H9 (cell line): ENCODE results near the gene CGB8. TPM values are rescaled to one million over a fixed set of nuclear protein-coding genes. Genes with fewer than 3 reads are reported as not detected.

Experiments used
- DNase-seq: peaks from one replicate; pipeline ENCODE4 v3.0.0-alpha.2; 2017
- H2AFZ ChIP-seq: one replicate; pipeline ENCODE4 v1.6.1; 2013; ENCODE audit warnings: mild to moderate bottlenecking, low read length, control low read depth, moderate library complexity
- H2AK5ac ChIP-seq: 2 replicates; pipeline ENCODE4 v1.6.1; 2013; ENCODE audit warnings: low read length, control low read depth, mixed read lengths; ENCODE audit not compliant: insufficient read length
- H2BK120ac ChIP-seq: one replicate; pipeline ENCODE4 v1.6.1; 2013; ENCODE audit warnings: low read depth, mild to moderate bottlenecking, low read length, control low read depth, inconsistent platforms; ENCODE audit not compliant: poor library complexity, severe bottlenecking
- H2BK12ac ChIP-seq: 2 replicates; pipeline ENCODE4 v1.6.1; 2013; ENCODE audit warnings: low read length, control low read depth, mixed read lengths, low read depth; ENCODE audit not compliant: insufficient read length
- H2BK15ac ChIP-seq: 2 replicates; pipeline ENCODE4 v1.6.1; 2013; ENCODE audit warnings: low read depth, low read length, control low read depth
- H2BK20ac ChIP-seq: one replicate; pipeline ENCODE4 v1.6.1; 2013; ENCODE audit warnings: low read depth, mild to moderate bottlenecking, low read length, control low read depth, inconsistent platforms; ENCODE audit not compliant: poor library complexity, severe bottlenecking
- H2BK5ac ChIP-seq: 2 replicates; pipeline ENCODE4 v1.6.1; 2013; ENCODE audit warnings: low read length, control low read depth, mixed read lengths; ENCODE audit not compliant: insufficient read length
- H3K14ac ChIP-seq: 2 replicates; pipeline ENCODE4 v1.6.1; 2013; ENCODE audit warnings: low read length, control low read depth; ENCODE audit not compliant: insufficient read depth
- H3K18ac ChIP-seq: 2 replicates; pipeline ENCODE4 v1.6.1; 2013; ENCODE audit warnings: low read depth, mild to moderate bottlenecking, mixed read lengths, low read length, control low read depth; ENCODE audit not compliant: insufficient read length
- H3K23ac ChIP-seq: 2 replicates; pipeline ENCODE4 v1.6.1; 2013; ENCODE audit warnings: low read length, control low read depth, mixed read lengths, low read depth; ENCODE audit not compliant: insufficient read length
- H3K23me2 ChIP-seq: 2 replicates; pipeline ENCODE4 v1.6.1; 2013; ENCODE audit warnings: low read depth, mild to moderate bottlenecking, mixed read lengths, low read length, control low read depth; ENCODE audit not compliant: insufficient read length, poor library complexity, severe bottlenecking
- H3K27ac ChIP-seq: 2 replicates; pipeline ENCODE4 v1.5.1; 2013; ENCODE audit warnings: low read length, control low read depth, mixed read lengths, low read depth; ENCODE audit not compliant: insufficient read length
- H3K27me3 ChIP-seq: 2 replicates; pipeline ENCODE4 v1.6.1; 2013; ENCODE audit warnings: low read length, control low read depth, inconsistent platforms; ENCODE audit not compliant: insufficient read depth
- H3K4ac ChIP-seq: 2 replicates; pipeline ENCODE4 v1.6.1; 2013; ENCODE audit warnings: low read depth, mild to moderate bottlenecking, control low read depth, inconsistent platforms, low read length, moderate library complexity
- H3K4me1 ChIP-seq: 2 replicates; pipeline ENCODE4 v1.6.1; 2013; ENCODE audit warnings: low read length, control low read depth, inconsistent platforms; ENCODE audit not compliant: insufficient read depth
- H3K4me2 ChIP-seq: 2 replicates; pipeline ENCODE4 v1.6.1; 2013; ENCODE audit warnings: low read length, control low read depth, mixed read lengths; ENCODE audit not compliant: insufficient read length, insufficient read depth
- H3K56ac ChIP-seq: 2 replicates; pipeline ENCODE4 v1.6.1; 2013; ENCODE audit warnings: low read depth, mild to moderate bottlenecking, mixed read lengths, low read length, control low read depth; ENCODE audit not compliant: insufficient read length
- H3K79me1 ChIP-seq: 2 replicates; pipeline ENCODE4 v1.6.1; 2013; ENCODE audit warnings: low read depth, mild to moderate bottlenecking, moderate library complexity, low read length, control low read depth, inconsistent platforms; ENCODE audit not compliant: insufficient read depth, poor library complexity, severe bottlenecking
- H3K79me2 ChIP-seq: 2 replicates; pipeline ENCODE4 v1.6.1; 2013; ENCODE audit warnings: low read length, control low read depth, inconsistent platforms; ENCODE audit not compliant: insufficient read depth
- H3K9ac ChIP-seq: 2 replicates; pipeline ENCODE4 v1.6.1; 2013; ENCODE audit warnings: low read length, control low read depth, mixed read lengths; ENCODE audit not compliant: insufficient read length; ENCODE audit errors: extremely low read depth
- H3K9me3 ChIP-seq: one replicate; pipeline ENCODE4 v1.6.1; 2013; ENCODE audit warnings: low read depth, low read length, inconsistent platforms; ENCODE audit not compliant: control insufficient read depth
- H3T11ph ChIP-seq: one replicate; pipeline ENCODE4 v1.6.1; 2013; ENCODE audit warnings: mild to moderate bottlenecking, low read length, control low read depth, inconsistent platforms
- H4K20me1 ChIP-seq: one replicate; pipeline ENCODE4 v1.6.1; 2013; ENCODE audit not compliant: control insufficient read depth, insufficient read length, insufficient read depth
- H4K5ac ChIP-seq: 2 replicates; pipeline ENCODE4 v1.6.1; 2013; ENCODE audit warnings: low read depth, mild to moderate bottlenecking, mixed read lengths, low read length, control low read depth; ENCODE audit not compliant: insufficient read length
- H4K8ac ChIP-seq: replicated peaks from 2 replicates; pipeline ENCODE4 v1.6.1; 2013; ENCODE audit warnings: low read length, control low read depth, mixed read lengths, low read depth; ENCODE audit not compliant: insufficient read length
- H4K91ac ChIP-seq: 2 replicates; pipeline ENCODE4 v1.6.1; 2013; ENCODE audit warnings: low read depth, mild to moderate bottlenecking, moderate library complexity, mixed read lengths, low read length, control low read depth; ENCODE audit not compliant: insufficient read length
- H3K27ac Mint-ChIP-seq, 3 experiments: 2 replicates in 2 of 3; 3 replicates in 1 of 3; pipeline ENCODE4 v1.8.0; 2020 to 2021; ENCODE audit warnings: mixed read lengths in 3 of 3, mild to moderate bottlenecking in 1 of 3, moderate library complexity in 1 of 3
- H3K27me3 Mint-ChIP-seq: 2 replicates; pipeline ENCODE4 v1.8.0; 2021; ENCODE audit warnings: low read depth, mild to moderate bottlenecking, moderate library complexity, mixed read lengths
- H3K36me3 Mint-ChIP-seq, 3 experiments: 2 replicates in 2 of 3; 3 replicates in 1 of 3; pipeline ENCODE4 v1.8.0; 2020 to 2021; ENCODE audit warnings: low read depth in 3 of 3, mixed read lengths in 3 of 3; ENCODE audit not compliant: insufficient read depth in 1 of 3
- H3K4me1 Mint-ChIP-seq, 2 experiments: 2 replicates each; pipeline ENCODE4 v1.8.0; 2020; ENCODE audit warnings: mixed read lengths in 2 of 2
- H3K4me3 Mint-ChIP-seq, 2 experiments: 2 replicates in 1 of 2; 3 replicates in 1 of 2; pipeline ENCODE4 v1.8.0; 2020 to 2021; ENCODE audit warnings: mild to moderate bottlenecking in 2 of 2, mixed read lengths in 2 of 2, moderate library complexity in 1 of 2
- H3K9me3 Mint-ChIP-seq, 2 experiments: 2 replicates in 1 of 2; 3 replicates in 1 of 2; pipeline ENCODE4 v1.8.0; 2020; ENCODE audit warnings: mild to moderate bottlenecking in 2 of 2, mixed read lengths in 2 of 2, moderate library complexity in 1 of 2
- CTCF ChIP-seq: fragments of 200-600 bp; sonication (generic); conservative IDR thresholded peaks from 3 replicates; pipeline ENCODE4 v1.8.0; 2021; ENCODE audit warnings: antibody characterized with exemption, mild to moderate bottlenecking
- WGBS: extraction: QIAGEN DNeasy Blood & Tissue Kit; methylation state at CpG from one replicate; pipeline ENCODE4 v1.1.7; 2013; ENCODE audit warnings: missing lambda C conversion rate, low lambda C conversion rate, mixed read lengths; ENCODE audit not compliant: insufficient read length; ENCODE audit errors: extremely low coverage; 5-methylcytosine and 5-hydroxymethylcytosine counted together
- total RNA-seq: library from RNA; stranded (reverse); gene quantifications from 2 replicates; pipeline ENCODE4 v1.2.1, GENCODE V29; 2021

The CGB8 gene
- total RNA-seq, 1 experiment from 2014 or later, result not detected

- Histone ChIP-seq H3K18ac (no peak overlapping the region), H3K9ac (no peak overlapping the region), H2BK20ac (no peak overlapping the region), H2BK5ac (no peak overlapping the region), H3T11ph (no peak overlapping the region), H3K23me2 (no peaks in the 10 kb centered on the region), H3K4me1 (no peaks in the 10 kb centered on the region), H4K8ac (no peak overlapping the region), H2BK120ac (no peak overlapping the region), H3K9me3 (no peaks in the 10 kb centered on the region), H3K27me3 (no peaks in the 10 kb centered on the region), H3K27ac (no peak overlapping the region), H3K23ac (no peak overlapping the region), H2AK5ac (no peak overlapping the region), H2BK15ac (no peak overlapping the region), H2BK12ac (no peak overlapping the region), H3K56ac (no peak overlapping the region), H3K14ac (no peak overlapping the region), H3K4ac (no peak overlapping the region), H3K79me2 (no peaks in the 10 kb centered on the region), H3K79me1 (no peaks in the 10 kb centered on the region), H4K5ac (no peak overlapping the region), H2AFZ (no peak overlapping the region), H4K20me1 (no peaks in the 10 kb centered on the region), H4K91ac (no peak overlapping the region), H3K4me2 (no peak overlapping the region)
- H3K9me3 Mint-ChIP-seq, result no peaks in the 10 kb centered on the region
- no peak for DNase-seq
- no peak for TF ChIP-seq CTCF
- WGBS, result no CpG with 5 or more reads among the region's 18 CpGs
- no peaks in the 10 kb centered on the region for H3K4me1 Mint-ChIP-seq
- peak overlapping the region in 1 of 2 experiments; percentile 26; a peak in 1 of 5 replicates for H3K4me3 Mint-ChIP-seq
- H3K27me3 Mint-ChIP-seq, result no peaks in the 10 kb centered on the region
- peaks cover 26 to 85% (median 82%) of the 10 kb centered on the region in 3 experiments; a peak in 6 of 7 replicates for H3K36me3 Mint-ChIP-seq
- peak overlapping the region in 1 of 3 experiments; percentile 30; a peak in 3 of 7 replicates for H3K27ac Mint-ChIP-seq
These were observed 38.5 kb downstream of the CGB8 start for GRCh38 chr19:49010453-49010852.
